Keratinocyte (primary cell): ENCODE data around the gene CCR5. TPM values are rescaled to one million over a fixed set of nuclear protein-coding genes. Genes with fewer than 3 reads are reported as not detected.

ENCODE experiments used
- DNase-seq: peaks from one replicate; pipeline ENCODE4 v3.0.0-alpha.2; 2011; ENCODE audit warnings: low read depth, missing footprints, low spot score
- FAIRE-seq: peaks from 2 replicates; lab custom pipeline; 2011; peaks lifted over from hg19 to GRCh38; lab: Jason Lieb, UNC
- H2AFZ ChIP-seq: 2 replicates; pipeline ENCODE4 v1.6.0; 2012; ENCODE audit warnings: low read length, control low read depth, inconsistent platforms; ENCODE audit not compliant: control insufficient read depth
- H3K27ac ChIP-seq: 2 replicates; pipeline ENCODE4 v1.5.1; 2011; ENCODE audit warnings: low read length; ENCODE audit not compliant: control insufficient read depth, insufficient read depth
- H3K27me3 ChIP-seq: 3 replicates; pipeline ENCODE4 v1.6.0; 2011; ENCODE audit warnings: low read length; ENCODE audit not compliant: control insufficient read depth, insufficient read depth; ENCODE audit errors: extremely low read depth
- H3K36me3 ChIP-seq, 2 experiments: 2 replicates in 1 of 2; 3 replicates in 1 of 2; pipeline ENCODE4 v1.5.1; 2011; ENCODE audit warnings: low read length in 2 of 2, mild to moderate bottlenecking in 1 of 2; ENCODE audit not compliant: control insufficient read depth in 2 of 2, insufficient read depth in 2 of 2; ENCODE audit errors: extremely low read depth in 1 of 2
- H3K4me1 ChIP-seq: 3 replicates; pipeline ENCODE4 v1.5.1; 2011; ENCODE audit warnings: low read length; ENCODE audit not compliant: control insufficient read depth, insufficient read depth; ENCODE audit errors: extremely low read depth
- H3K4me2 ChIP-seq: 3 replicates; pipeline ENCODE4 v1.6.0; 2011; ENCODE audit warnings: low read depth, low read length; ENCODE audit not compliant: control insufficient read depth, insufficient read depth; ENCODE audit errors: extremely low read depth
- H3K4me3 ChIP-seq, 3 experiments: fragments of 200-600 bp in 1 of 3; sonication (generic) in 1 of 3; 2 replicates in 2 of 3; 3 replicates in 1 of 3; pipeline ENCODE4 v1.5.1; 2011 to 2016; ENCODE audit warnings: low read length in 3 of 3, mild to moderate bottlenecking in 3 of 3, control low read depth in 2 of 3, inconsistent platforms in 1 of 3, low read depth in 1 of 3, mixed read lengths in 1 of 3, mixed run types in 1 of 3, moderate library complexity in 1 of 3; ENCODE audit not compliant: control insufficient read depth in 2 of 3, insufficient read depth in 2 of 3; ENCODE audit errors: extremely low read depth in 1 of 3
- H3K79me2 ChIP-seq: 2 replicates; pipeline ENCODE4 v1.6.0; 2012; ENCODE audit warnings: low read length; ENCODE audit not compliant: control insufficient read depth, insufficient read depth
- H3K9ac ChIP-seq: 3 replicates; pipeline ENCODE4 v1.6.0; 2011; ENCODE audit warnings: low read length; ENCODE audit not compliant: control insufficient read depth, insufficient read depth; ENCODE audit errors: extremely low read depth
- H3K9me1 ChIP-seq: 3 replicates; pipeline ENCODE4 v1.6.0; 2011; ENCODE audit warnings: low read length; ENCODE audit not compliant: control insufficient read depth, insufficient read depth; ENCODE audit errors: extremely low read depth
- H3K9me3 ChIP-seq: 2 replicates; pipeline ENCODE4 v1.5.1; 2012; ENCODE audit warnings: low read depth, low read length; ENCODE audit not compliant: control insufficient read depth
- H4K20me1 ChIP-seq: 3 replicates; pipeline ENCODE4 v1.6.0; 2011; ENCODE audit warnings: low read length; ENCODE audit not compliant: control insufficient read depth, insufficient read depth; ENCODE audit errors: extremely low read depth
- EZH2 ChIP-seq: IDR thresholded peaks from one replicate; pipeline ENCODE4 v1.6.1; 2012; ENCODE audit warnings: inconsistent platforms, mild to moderate bottlenecking, low read length, moderate library complexity
- dilution Hi-C: fragments of 300-500 bp; cut with MboI; formaldehyde crosslinking; loops from one replicate; pipeline ENCODE4 v1.7.0; 2020; ENCODE audit warnings: low sequenced_read_pairs; ENCODE audit not compliant: extremely low pct_ligation_motif_present
- polyA plus RNA-seq, 5 experiments: library from polyadenylated mRNA; depleted of rRNA in 3 of 5; stranded (reverse) in 3 of 5; stranded (forward) in 1 of 5; unstranded in 1 of 5; fragments of >200 nt; gene quantifications; 1 replicate in 1 of 5; 2 replicates in 3 of 5; 3 replicates in 1 of 5; pipeline versions ENCODE4 v1.2.1 to v1.2.3, GENCODE V29; 2011 to 2012; ENCODE audit warnings: missing spikeins in 2 of 5, low read depth in 1 of 5, low replicate concordance in 1 of 5
- TF ChIP-seq, protein P1 (sequence below), 3 experiments: IDR thresholded peaks in 1 of 3; conservative IDR thresholded peaks in 1 of 3; optimal IDR thresholded peaks in 1 of 3; 2 replicates in 2 of 3; 3 replicates in 1 of 3; pipeline versions ENCODE3 to v1.5.1; 2011; ENCODE audit warnings: low read length in 3 of 3, mild to moderate bottlenecking in 3 of 3, moderate library complexity in 2 of 3, control low read depth in 1 of 3, inconsistent platforms in 1 of 3; ENCODE audit not compliant: insufficient read depth in 2 of 3; ENCODE audit errors: extremely low read depth in 1 of 3

CCR5 gene
- polyA plus RNA-seq, 1 donor (not counting 4 experiments of a cell fraction or from before 2014, with no cell fraction given) = 0.14 TPM

- FAIRE-seq (peak; percentile 23), DNase-seq (no peak)
- H2AFZ ChIP-seq = no peak overlapping the region
- H3K27ac ChIP-seq = no peak overlapping the region
- no peak for TF ChIP-seq EZH2
- TF ChIP-seq, protein P1, sequence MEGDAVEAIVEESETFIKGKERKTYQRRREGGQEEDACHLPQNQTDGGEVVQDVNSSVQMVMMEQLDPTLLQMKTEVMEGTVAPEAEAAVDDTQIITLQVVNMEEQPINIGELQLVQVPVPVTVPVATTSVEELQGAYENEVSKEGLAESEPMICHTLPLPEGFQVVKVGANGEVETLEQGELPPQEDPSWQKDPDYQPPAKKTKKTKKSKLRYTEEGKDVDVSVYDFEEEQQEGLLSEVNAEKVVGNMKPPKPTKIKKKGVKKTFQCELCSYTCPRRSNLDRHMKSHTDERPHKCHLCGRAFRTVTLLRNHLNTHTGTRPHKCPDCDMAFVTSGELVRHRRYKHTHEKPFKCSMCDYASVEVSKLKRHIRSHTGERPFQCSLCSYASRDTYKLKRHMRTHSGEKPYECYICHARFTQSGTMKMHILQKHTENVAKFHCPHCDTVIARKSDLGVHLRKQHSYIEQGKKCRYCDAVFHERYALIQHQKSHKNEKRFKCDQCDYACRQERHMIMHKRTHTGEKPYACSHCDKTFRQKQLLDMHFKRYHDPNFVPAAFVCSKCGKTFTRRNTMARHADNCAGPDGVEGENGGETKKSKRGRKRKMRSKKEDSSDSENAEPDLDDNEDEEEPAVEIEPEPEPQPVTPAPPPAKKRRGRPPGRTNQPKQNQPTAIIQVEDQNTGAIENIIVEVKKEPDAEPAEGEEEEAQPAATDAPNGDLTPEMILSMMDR (optimal IDR thresholded peaks at IDR 0.05 in 1 of 3, IDR thresholded peaks at IDR 0.05 in 1 of 3, conservative IDR thresholded peaks at IDR 0.05 in 1 of 3; ENCODE audit: extremely low read depth in 1 of 3, insufficient read depth in 2 of 3, low read length in 3 of 3) = no peak
- H3K4me3 ChIP-seq = no peak overlapping the region
- no peaks in the 10 kb centered on the region for H3K9me3 ChIP-seq
- H4K20me1 ChIP-seq = no peaks in the 10 kb centered on the region
- H3K27me3 ChIP-seq = peaks cover 39% of the 10 kb centered on the region
- no peaks in the 10 kb centered on the region for H3K36me3 ChIP-seq
- no peak overlapping the region for H3K9ac ChIP-seq
- H3K4me1 ChIP-seq = no peaks in the 10 kb centered on the region
- dilution Hi-C loops = no loop called here
- no peak overlapping the region for H3K4me2 ChIP-seq
- no peaks in the 10 kb centered on the region for H3K79me2 ChIP-seq
- H3K9me1 ChIP-seq = no peaks in the 10 kb centered on the region
Observed at GRCh38 chr3:46351646-46352045, 19.1 kb upstream of the CCR5 start.

GRCh38 chr3:46353090-46353489 is 17.7 kb upstream of the CCR5 start:
- FAIRE-seq (no peak), DNase-seq (no peak)
- dilution Hi-C loops = no loop called here
- Histone ChIP-seq H3K4me2 (no peak overlapping the region), H3K9me1 (no peaks in the 10 kb centered on the region), H4K20me1 (no peaks in the 10 kb centered on the region), H3K36me3 (no peaks in the 10 kb centered on the region), H3K27ac (no peak overlapping the region), H3K79me2 (no peaks in the 10 kb centered on the region), H3K27me3 (peaks cover 52% of the 10 kb centered on the region), H3K4me3 (no peak overlapping the region), H2AFZ (no peak overlapping the region), H3K9me3 (no peaks in the 10 kb centered on the region), H3K9ac (no peak overlapping the region), H3K4me1 (no peaks in the 10 kb centered on the region)
- TF ChIP-seq EZH2 = no peak
- TF ChIP-seq, protein P1 (optimal IDR thresholded peaks at IDR 0.05 in 1 of 3, IDR thresholded peaks at IDR 0.05 in 1 of 3, conservative IDR thresholded peaks at IDR 0.05 in 1 of 3; ENCODE audit: extremely low read depth in 1 of 3, insufficient read depth in 2 of 3, low read length in 3 of 3) = no peak
